IMR-90 (cell line): ENCODE measurements around the gene SOX11.
"Not testable (repeated sequence)": the region's sequence is repeated elsewhere in the genome, so short reads cannot be mapped to it uniquely, and the experiment has no call there.

Source experiments
- BHLHE40 ChIP-seq: fragments of 150-350 bp; IDR thresholded peaks from 2 replicates; pipeline ENCODE4 v1.6.1; 2016; ENCODE audit warnings: mild to moderate bottlenecking, low read depth, low read length
- CEBPB ChIP-seq: IDR thresholded peaks from 2 replicates; pipeline ENCODE4 v1.6.1; 2012; ENCODE audit warnings: low read depth, low read length, improper control_type of control experiment
- ELK1 ChIP-seq: fragments of 150-350 bp; IDR thresholded peaks from 2 replicates; pipeline ENCODE4 v1.6.1; 2016; ENCODE audit warnings: low read depth, mild to moderate bottlenecking, low read length, moderate library complexity, borderline replicate concordance
- FOS ChIP-seq: fragments of 150-350 bp; IDR thresholded peaks from 2 replicates; pipeline ENCODE4 v1.6.1; 2016; ENCODE audit warnings: low read depth, low read length
- MAZ ChIP-seq: IDR thresholded peaks from 2 replicates; pipeline ENCODE4 v1.6.1; 2012; ENCODE audit warnings: low read depth, mild to moderate bottlenecking, low read length, improper control_type of control experiment, moderate library complexity, borderline replicate concordance
- MXI1 ChIP-seq: IDR thresholded peaks from 2 replicates; pipeline ENCODE4 v1.6.1; 2012; ENCODE audit warnings: low read depth, mild to moderate bottlenecking, low read length, moderate library complexity, borderline replicate concordance
- POLR2A ChIP-seq: IDR thresholded peaks from 2 replicates; pipeline ENCODE4 v1.6.1; 2012; ENCODE audit warnings: mild to moderate bottlenecking, low read depth, low read length
- RAD21 ChIP-seq: IDR thresholded peaks from 2 replicates; pipeline ENCODE4 v1.6.1; 2012; ENCODE audit warnings: low read length, improper control_type of control experiment
- RCOR1 ChIP-seq: IDR thresholded peaks from 2 replicates; pipeline ENCODE4 v1.6.1; 2012; ENCODE audit warnings: mild to moderate bottlenecking, low read length, improper control_type of control experiment; ENCODE audit not compliant: insufficient replicate concordance
- RFX5 ChIP-seq: IDR thresholded peaks from 2 replicates; pipeline ENCODE4 v1.8.0; 2012; ENCODE audit warnings: low read depth, mild to moderate bottlenecking, low read length, moderate library complexity
- SMC3 ChIP-seq: fragments of 150-350 bp; IDR thresholded peaks from 2 replicates; pipeline ENCODE4 v1.6.1; 2016; ENCODE audit warnings: low read depth, mild to moderate bottlenecking, antibody characterized with exemption, low read length, moderate library complexity
- USF2 ChIP-seq: fragments of 150-350 bp; IDR thresholded peaks from 2 replicates; pipeline ENCODE4 v1.6.1; 2017; ENCODE audit warnings: mild to moderate bottlenecking, antibody characterized with exemption, low read length, low read depth
- TF ChIP-seq, protein P1 (sequence below): conservative IDR thresholded peaks from 2 replicates; pipeline ENCODE4 v1.5.1; 2012; ENCODE audit warnings: mild to moderate bottlenecking, low read depth, low read length, improper control_type of control experiment

DNA sequence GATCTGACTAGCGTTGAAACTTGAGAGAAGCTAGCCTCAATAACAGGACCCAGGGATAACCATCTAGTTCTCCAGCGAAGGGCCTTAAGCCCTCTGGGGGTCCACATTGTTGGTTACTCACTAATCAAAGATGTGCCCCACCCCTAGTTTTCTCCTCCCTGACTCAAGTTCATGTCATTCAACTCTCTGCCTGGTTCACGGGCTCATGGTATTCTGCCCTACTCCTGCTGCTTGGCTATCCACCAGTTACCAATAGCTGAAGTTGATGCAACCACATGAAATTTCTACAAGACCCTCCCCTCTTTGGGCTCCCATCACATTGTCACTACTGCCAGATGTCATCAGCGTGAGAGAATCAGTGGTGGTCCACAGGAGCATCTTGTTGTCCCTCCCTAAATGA lies 38.4 kb upstream of the SOX11 start:
- TF ChIP-seq, protein P1, sequence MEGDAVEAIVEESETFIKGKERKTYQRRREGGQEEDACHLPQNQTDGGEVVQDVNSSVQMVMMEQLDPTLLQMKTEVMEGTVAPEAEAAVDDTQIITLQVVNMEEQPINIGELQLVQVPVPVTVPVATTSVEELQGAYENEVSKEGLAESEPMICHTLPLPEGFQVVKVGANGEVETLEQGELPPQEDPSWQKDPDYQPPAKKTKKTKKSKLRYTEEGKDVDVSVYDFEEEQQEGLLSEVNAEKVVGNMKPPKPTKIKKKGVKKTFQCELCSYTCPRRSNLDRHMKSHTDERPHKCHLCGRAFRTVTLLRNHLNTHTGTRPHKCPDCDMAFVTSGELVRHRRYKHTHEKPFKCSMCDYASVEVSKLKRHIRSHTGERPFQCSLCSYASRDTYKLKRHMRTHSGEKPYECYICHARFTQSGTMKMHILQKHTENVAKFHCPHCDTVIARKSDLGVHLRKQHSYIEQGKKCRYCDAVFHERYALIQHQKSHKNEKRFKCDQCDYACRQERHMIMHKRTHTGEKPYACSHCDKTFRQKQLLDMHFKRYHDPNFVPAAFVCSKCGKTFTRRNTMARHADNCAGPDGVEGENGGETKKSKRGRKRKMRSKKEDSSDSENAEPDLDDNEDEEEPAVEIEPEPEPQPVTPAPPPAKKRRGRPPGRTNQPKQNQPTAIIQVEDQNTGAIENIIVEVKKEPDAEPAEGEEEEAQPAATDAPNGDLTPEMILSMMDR: not testable (repeated sequence)
- not testable (repeated sequence) for TF ChIP-seq ELK1, RFX5, POLR2A, USF2, MAZ, MXI1, RAD21, SMC3, FOS, RCOR1, BHLHE40, CEBPB
